ENCODE results near the gene CACHD1.

CACHD1 gene

GRCh38 chr1:64523413-64524337, 53.7 kb downstream of the CACHD1 start:
- DNase-seq (ENCODE audit: low spot score) = no peak

DNA sequence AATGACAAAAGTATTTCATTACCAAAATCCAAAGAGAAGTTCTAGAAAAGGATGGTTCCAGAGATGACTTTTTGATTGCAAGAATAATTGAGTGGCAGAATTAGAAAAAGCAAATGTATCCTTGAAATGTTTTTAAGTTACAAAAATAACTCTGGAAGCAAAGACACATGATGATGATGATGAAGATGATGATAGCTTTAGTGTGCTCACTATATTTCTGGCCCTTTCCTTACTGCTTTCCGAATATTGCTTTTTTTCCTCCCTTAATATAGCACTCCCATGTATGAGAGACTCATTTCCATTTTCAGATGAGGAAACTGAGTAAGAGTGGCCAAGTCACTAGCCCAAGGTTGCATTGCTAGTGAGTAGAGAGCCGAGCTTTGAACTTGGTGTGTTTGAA, 54.7 kb downstream of the CACHD1 start:
- DNase-seq (ENCODE audit: low spot score) = no peak

DNA sequence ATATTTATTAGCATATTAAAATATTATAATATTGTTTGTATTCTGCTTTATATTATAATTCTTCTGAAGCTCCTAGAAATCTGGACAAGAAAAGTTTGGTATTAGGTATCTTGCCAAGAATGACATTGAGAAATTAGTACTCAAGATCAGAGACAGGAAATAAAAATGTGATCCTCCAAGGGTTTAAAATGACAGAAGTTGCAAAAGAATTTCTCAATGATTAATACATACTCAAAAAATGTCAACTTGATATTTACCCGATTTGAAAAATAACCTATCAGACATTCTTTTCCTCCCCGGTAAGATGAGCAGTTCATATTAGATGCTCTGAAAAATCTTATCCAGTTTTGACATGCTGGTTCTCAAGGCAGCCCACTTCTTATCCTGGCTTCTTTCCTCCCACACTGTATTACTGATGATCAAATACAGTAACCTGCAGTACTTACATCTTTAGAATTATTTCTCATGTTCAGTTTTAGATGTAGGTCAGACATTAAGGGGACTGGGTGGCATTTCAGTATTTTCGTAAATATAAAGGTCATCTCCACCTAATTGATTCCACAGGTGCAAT, 55.3 kb downstream of the CACHD1 start:
- no peak for DNase-seq (ENCODE audit: low spot score)

DNA sequence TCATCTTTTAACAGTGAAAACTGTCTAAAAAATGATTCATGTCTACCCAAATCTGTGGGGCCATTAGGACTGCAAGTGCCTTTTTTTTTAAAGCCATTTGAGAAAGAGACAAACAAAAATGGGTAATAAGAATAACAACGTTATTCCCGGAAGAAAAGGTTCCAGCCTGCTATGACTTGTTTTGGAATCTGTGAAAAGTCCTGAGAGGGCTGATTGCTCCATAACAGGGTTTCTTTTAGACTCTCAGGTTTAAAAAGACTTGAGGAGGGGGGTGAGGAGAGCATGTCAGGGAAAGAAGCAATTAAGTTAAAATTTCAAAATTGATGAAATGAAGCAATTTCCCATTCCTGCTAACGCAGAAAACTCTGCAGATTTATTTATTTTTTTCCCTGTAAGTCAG, 56.4 kb downstream of the CACHD1 start:
- DNase-seq (ENCODE audit: low spot score) = no peak

DNA sequence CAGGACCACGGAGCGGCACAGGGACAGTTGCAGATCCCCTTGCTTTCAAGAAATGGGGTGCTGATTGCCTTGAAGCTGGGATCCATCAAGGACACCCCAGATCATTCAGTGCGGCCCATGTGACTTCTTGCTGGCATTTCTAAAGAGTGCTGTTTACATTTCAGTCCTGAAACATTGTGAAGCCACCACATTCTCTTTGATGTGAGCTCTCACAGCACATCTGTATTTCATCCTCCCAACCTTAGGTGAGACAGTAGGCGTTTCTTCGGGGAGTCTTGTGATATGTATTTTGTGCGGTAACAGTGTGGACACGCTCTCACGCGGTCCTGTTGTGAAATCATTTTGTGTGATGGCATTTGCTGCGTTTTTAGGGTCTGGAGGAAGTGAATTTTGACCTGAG, 57.2 kb downstream of the CACHD1 start:
- no peak for DNase-seq (ENCODE audit: low spot score)

GRCh38 chr1:64527786-64528185, 57.9 kb downstream of the CACHD1 start:
- DNase-seq (ENCODE audit: low spot score) = no peak

DNA sequence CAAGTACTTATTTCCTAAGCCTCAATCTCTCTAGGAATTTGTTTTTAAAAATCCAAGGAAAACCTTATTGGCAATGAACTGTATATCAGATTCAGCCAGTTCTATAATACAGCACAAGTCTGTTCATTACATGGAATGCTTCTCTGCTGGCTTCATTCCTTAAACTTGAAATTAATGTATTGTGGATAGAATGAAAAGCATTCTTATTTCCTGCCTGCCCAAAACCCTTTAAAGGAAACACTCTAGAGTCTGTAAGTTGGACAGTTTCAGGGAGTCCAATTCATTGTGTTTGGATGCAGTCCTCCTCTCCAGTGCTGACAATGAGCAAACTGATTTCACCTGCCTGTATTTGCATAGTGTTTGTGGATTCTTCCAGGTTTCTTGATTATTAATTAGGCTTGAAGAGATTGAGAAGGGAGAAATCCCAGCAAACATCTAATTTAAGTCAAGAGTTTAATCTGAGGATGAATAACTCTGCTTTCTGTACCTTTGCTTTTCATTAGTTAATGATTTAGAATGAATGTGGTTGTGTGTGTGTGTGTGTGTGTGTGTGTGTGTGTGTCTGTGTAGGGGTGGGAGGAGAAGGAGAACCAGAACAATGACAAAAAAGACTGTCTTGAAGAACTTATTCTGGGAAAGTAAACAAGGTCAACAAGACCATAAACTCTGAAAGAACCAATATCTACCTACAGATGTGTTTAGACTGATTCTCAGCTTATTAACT, 61.2 kb downstream of the CACHD1 start:
- no peak for DNase-seq (ENCODE audit: low spot score)

- DNase-seq (ENCODE audit: low spot score) = no peak
These were observed 62.7 kb downstream of the CACHD1 start for GRCh38 chr1:64532646-64533045.

GRCh38 chr1:64535938-64536835, 66.3 kb downstream of the CACHD1 start:
- DNase-seq (ENCODE audit: low spot score) = no peak

GRCh38 chr1:64536836-64537490, 67.0 kb downstream of the CACHD1 start:
- no peak for DNase-seq (ENCODE audit: low spot score)

DNA sequence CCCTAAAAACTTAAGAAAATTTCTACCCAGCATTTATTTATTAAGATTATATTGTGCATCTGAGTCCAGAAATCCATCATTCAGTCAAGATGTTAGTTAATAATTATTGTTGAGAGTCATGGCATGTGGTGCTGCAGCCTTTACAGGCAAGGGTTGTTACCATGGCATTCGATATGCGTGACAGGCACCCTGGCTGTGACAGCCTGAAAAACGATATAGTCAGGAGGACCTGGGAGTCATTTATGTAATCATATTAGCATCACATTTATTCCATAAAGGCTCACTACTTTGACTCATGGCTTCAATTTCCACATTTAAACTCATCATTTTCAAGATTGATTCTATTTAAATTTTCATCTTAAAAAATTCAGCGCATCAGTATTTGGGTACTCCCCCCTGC, 68.0 kb downstream of the CACHD1 start:
- DNase-seq (ENCODE audit: low spot score) = no peak

DNA sequence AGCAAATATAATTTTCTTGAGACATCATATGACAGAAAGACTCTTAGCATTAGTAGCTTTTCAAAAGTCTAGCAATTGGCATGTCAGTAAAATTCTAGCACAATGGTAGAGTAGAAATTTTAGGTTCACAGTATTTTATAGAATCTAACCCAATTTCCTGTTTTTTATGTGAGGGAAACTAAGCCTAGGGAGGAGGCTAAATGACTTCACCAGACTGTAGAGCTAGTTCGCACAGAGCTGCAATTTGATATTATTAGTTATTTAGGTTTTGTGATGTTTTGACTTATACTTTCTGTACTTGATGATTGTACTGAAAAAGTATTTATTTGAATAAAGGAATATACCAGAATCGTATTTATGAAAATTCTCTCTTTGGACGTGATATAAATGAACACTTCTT, 68.5 kb downstream of the CACHD1 start:
- DNase-seq (ENCODE audit: low spot score) = no peak

DNA sequence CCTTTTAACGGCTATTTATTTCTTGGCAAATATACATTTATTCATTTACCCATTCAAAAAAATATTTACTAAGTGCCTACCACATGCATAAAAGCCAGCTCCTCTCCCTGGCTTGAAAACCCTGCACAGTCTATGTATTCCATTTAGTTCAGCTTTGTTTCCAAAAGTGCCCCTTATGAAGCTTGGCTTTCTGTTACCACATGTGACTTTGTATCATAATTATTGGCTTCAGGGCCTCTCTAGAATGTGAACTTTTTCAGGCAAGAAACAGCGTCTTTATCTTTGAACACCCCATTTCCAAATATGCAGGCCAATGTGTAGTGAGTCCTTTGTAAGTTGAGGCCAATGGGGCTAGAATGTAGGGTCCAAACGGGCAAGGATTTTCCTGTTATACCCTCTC, 69.4 kb downstream of the CACHD1 start:
- no peak for DNase-seq (ENCODE audit: low spot score)

DNA sequence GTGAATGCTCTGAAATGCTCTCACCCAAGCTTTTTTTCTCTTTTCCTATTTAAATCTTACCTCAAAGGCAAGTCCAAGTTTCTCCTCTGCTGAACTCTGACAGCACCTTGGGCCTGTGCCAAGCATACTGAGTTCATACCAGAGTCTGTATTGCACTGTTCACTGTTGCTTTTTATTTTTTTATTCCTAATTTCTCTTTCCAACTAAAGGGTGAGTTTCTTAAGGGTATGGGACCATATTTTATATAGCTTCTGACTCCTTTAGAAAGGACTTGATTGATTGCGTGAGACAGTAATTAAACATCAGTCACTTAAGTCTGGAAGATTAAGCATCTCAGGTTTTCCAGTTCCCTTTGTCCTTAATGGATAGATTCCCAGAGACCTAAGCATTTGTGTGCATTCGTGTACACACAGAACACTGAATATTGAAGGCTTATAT, 69.9 kb downstream of the CACHD1 start:
- no peak for DNase-seq (ENCODE audit: low spot score)

DNA sequence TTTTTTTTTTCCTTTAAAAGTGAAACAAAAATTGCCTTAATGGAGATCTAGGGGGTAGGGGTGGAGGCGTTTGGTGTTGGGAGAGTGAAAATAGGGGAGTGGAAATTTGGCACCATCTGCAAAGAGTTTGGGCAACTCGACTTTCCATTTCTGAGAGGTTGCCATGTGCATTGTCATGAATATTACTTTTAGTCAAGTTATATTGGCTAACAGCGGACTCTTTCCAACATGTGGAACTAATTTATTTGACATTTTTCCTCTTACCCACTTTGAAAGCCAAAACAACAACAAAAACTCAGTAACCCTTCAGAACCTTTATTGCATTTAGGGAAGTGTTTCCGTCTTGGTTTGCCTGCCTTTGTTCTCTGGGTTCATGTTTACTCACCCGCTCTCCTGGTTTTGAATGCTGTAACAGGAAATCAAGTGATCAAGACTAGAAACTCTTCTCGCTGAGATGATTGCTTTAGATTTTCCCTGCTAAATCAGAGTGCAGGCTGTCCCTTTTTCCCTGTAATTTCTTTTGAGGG, 70.4 kb downstream of the CACHD1 start:
- no peak for DNase-seq (ENCODE audit: low spot score)

- no peak for DNase-seq (ENCODE audit: low spot score)
These were observed 72.2 kb downstream of the CACHD1 start for GRCh38 chr1:64542118-64542517.

GRCh38 chr1:64543831-64544230, 73.9 kb downstream of the CACHD1 start:
- DNase-seq (ENCODE audit: low spot score) = no peak

GRCh38 chr1:64545118-64545843, 75.4 kb downstream of the CACHD1 start:
- DNase-seq (ENCODE audit: low spot score) = no peak

GRCh38 chr1:64546013-64546412, 76.1 kb downstream of the CACHD1 start:
- DNase-seq (ENCODE audit: low spot score) = no peak

GRCh38 chr1:64549464-64550239, 79.7 kb downstream of the CACHD1 start:
- no peak for DNase-seq (ENCODE audit: low spot score)
